ENCODE results near the gene MRPS2. TPM values are rescaled to one million over a fixed set of nuclear protein-coding genes. Genes with fewer than 3 reads are reported as not detected.
"Not testable (repeated sequence)": the region's sequence is repeated elsewhere in the genome, so short reads cannot be mapped to it uniquely, and the experiment has no call there.

Gene MRPS2
- total and polyA plus RNA-seq, 10 donors, result 19.2 to 40.6 (median 30.5) TPM

GRCh38 chr9:135455401-135456030 is 45.0 kb upstream of the MRPS2 start:
- no peak for DNase-seq
- H3K4me3 ChIP-seq, result no peak overlapping the region
- peak overlapping the region in 1 of 8 donors; percentile 1 for H3K27ac ChIP-seq
- H3K36me3 ChIP-seq, result no peaks in the 10 kb centered on the region
- TF ChIP-seq CTCF (IDR thresholded peaks at IDR 0.05 in 8 of 11, conservative IDR thresholded peaks at IDR 0.05 in 3 of 11) (no peak), POLR2AphosphoS5 (IDR thresholded peaks at IDR 0.05) (peak in 1 of 3 donors; percentile 9)
- peaks cover 0 to 62% (median 0%) of the 10 kb centered on the region in 7 donors for H3K27me3 ChIP-seq (replicated peaks in 1 of 7)
- peaks cover 0 to 4% (median 0%) of the 10 kb centered on the region in 8 donors for H3K9me3 ChIP-seq
- intact Hi-C loops (cut with DNase I; ENCODE audit: low total_unique reads), result no loop called here
- H3K4me1 ChIP-seq, result no peaks in the 10 kb centered on the region
- 55 to 77% (median 70%) methylated on average over 23 of the region's 23 CpGs for WGBS, 5 donors

DNA sequence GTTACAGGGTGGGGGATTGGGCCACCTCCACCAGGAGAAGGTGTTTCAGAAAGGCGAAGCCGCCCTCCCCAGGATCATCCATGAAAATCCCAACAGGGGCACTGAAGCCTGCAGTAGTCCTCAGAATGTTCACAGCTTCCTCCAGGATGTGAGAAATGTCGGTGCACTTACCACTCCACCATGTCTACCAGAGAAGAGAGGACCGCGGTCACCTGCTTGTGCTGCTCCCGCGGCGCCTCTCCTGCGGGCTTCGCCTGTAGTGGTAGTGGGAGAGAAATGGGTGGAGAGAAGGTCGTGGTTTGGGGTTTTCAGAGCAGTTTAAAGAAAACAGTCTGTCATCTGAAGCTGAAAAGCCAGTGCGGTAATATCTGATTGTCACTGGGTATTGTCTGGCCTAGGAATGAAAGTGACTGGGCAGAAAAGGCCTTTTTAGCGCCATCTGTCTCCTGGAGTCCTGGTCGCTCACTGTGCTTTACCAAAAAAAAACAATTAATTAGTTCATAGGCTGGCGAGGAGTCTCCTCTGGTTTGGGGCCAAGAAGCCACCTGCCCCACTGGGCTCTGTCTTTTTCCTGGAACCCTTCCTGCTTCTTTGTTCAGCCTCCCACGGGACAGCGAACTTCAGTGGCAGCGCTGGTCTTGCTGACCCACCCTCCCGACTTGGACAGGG is 43.9 kb upstream of the MRPS2 start:
- intact Hi-C loops (cut with DNase I; ENCODE audit: low total_unique reads), result no loop called here
- WGBS, 5 donors, result 68 to 79% (median 72%) methylated on average over 14 to 19 of the region's 19 CpGs

DNA sequence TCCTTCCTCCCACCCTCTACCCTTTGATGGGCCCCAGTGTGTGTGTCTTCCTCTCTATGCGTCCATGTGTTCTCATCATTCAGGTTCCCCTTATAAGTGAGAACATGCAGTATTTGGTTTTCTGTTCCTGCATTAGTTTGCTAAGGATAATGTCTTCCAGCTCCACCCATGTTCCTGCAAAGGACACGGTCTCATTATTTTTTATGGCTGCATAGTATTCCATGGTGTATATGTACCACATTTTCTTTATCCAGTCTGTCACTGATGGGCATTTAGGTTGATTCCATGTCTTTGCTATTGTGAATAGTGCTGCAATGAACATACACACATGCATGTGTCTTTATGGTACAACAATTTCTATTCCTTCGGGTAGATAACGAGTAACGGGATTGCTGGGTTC is 42.0 kb upstream of the MRPS2 start:
- peaks cover 0 to 69% (median 0%) of the 10 kb centered on the region in 7 donors for H3K27me3 ChIP-seq (replicated peaks in 1 of 7)
- 88 to 95% (median 90%) methylated on average over 5 of the region's 5 CpGs for WGBS, 5 donors
- H3K27ac ChIP-seq; H3K4me1 ChIP-seq; DNase-seq; H3K4me3 ChIP-seq; intact Hi-C loops (cut with DNase I; ENCODE audit: low total_unique reads); H3K9me3 ChIP-seq; H3K36me3 ChIP-seq: not testable (repeated sequence)

More for the DNA sequence above, 43.9 kb upstream of the MRPS2 start:
- no peak for TF ChIP-seq POLR2AphosphoS5 (IDR thresholded peaks at IDR 0.05)
- TF ChIP-seq CTCF (IDR thresholded peaks at IDR 0.05 in 8 of 11, conservative IDR thresholded peaks at IDR 0.05 in 3 of 11), result no peak
- TF ChIP-seq POLR2A (IDR thresholded peaks at IDR 0.05), result no peak
- H3K4me3 ChIP-seq, result no peak overlapping the region
- H3K27ac ChIP-seq, result no peak overlapping the region
- no peaks in the 10 kb centered on the region for H3K4me1 ChIP-seq
- H3K36me3 ChIP-seq, result no peaks in the 10 kb centered on the region
- peaks cover 0 to 4% (median 0%) of the 10 kb centered on the region in 8 donors for H3K9me3 ChIP-seq
- DNase-seq, result no peak
- peaks cover 0 to 62% (median 0%) of the 10 kb centered on the region in 7 donors for H3K27me3 ChIP-seq (replicated peaks in 1 of 7)

GRCh38 chr9:135461936-135462335 is 38.5 kb upstream of the MRPS2 start:
- Histone ChIP-seq H3K27me3 (replicated peaks in 1 of 7) (peaks cover 0 to 41% (median 0%) of the 10 kb centered on the region in 7 donors), H3K9me3 (no peaks in the 10 kb centered on the region), H3K36me3 (no peaks in the 10 kb centered on the region), H3K27ac (no peak overlapping the region), H3K4me1 (no peaks in the 10 kb centered on the region), H3K4me3 (no peak overlapping the region)
- intact Hi-C loops (cut with DNase I; ENCODE audit: low total_unique reads), result no loop called here
- WGBS, 5 donors, result 78 to 87% (median 83%) methylated on average over 11 of the region's 11 CpGs
- no peak for DNase-seq
- TF ChIP-seq CTCF (IDR thresholded peaks at IDR 0.05 in 8 of 11, conservative IDR thresholded peaks at IDR 0.05 in 3 of 11), result no peak

Measured in spleen (tissue), 11 donors.